Right ventricle myocardium superior (tissue), 1 donor: Measurements from ENCODE around the gene IRAK2. TPM values are rescaled to one million over a fixed set of nuclear protein-coding genes. Genes with fewer than 3 reads are reported as not detected.
"Not testable (repeated sequence)": the region's sequence is repeated elsewhere in the genome, so short reads cannot be mapped to it uniquely, and the experiment has no call there.

Source experiments
- ATAC-seq: fragments of 200-7000 bp; cut with Tn5 transposase; one replicate; pipeline ENCODE4 v1.9.1; 2020; ENCODE audit warnings: mild to moderate bottlenecking; ENCODE audit not compliant: poor library complexity
- DNase-seq: peaks from one replicate; pipeline ENCODE4 v3.0.0-alpha.2; 2020
- intact Hi-C: fragments of 100-400 bp; cut with DNase I; formaldehyde crosslinking; loops from one replicate; pipeline ENCODE4 v1.11.2; 2022
- long read RNA-seq: library from polyadenylated mRNA; unstranded; transcript quantifications from one replicate; pipeline ENCODE4 v2.0.0, GENCODE V29; 2021
- total RNA-seq: library from RNA; stranded (reverse); fragmentation: NEBNext Ultra II Directional; extraction: Animal tissue kit (Norgen Biotek cat#: 25700); gene quantifications from one replicate; pipeline ENCODE4 v1.2.1, GENCODE V29; 2021
- donor health status: DM: no; HTN: yes; CAD: no; lungs with severe emphysema.

The IRAK2 gene, protein sequence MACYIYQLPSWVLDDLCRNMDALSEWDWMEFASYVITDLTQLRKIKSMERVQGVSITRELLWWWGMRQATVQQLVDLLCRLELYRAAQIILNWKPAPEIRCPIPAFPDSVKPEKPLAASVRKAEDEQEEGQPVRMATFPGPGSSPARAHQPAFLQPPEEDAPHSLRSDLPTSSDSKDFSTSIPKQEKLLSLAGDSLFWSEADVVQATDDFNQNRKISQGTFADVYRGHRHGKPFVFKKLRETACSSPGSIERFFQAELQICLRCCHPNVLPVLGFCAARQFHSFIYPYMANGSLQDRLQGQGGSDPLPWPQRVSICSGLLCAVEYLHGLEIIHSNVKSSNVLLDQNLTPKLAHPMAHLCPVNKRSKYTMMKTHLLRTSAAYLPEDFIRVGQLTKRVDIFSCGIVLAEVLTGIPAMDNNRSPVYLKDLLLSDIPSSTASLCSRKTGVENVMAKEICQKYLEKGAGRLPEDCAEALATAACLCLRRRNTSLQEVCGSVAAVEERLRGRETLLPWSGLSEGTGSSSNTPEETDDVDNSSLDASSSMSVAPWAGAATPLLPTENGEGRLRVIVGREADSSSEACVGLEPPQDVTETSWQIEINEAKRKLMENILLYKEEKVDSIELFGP
- total RNA-seq = 1.7 TPM
- long read RNA-seq, transcript IRAK2-201 (13 exons, 3,483 nt) = major isoform, 7 of 7 reads
- long read RNA-seq, partial matches to known transcripts = 0 of 7 reads
- long read RNA-seq, other reads (novel, unspliced or antisense) = 0 of 7 reads

DNA sequence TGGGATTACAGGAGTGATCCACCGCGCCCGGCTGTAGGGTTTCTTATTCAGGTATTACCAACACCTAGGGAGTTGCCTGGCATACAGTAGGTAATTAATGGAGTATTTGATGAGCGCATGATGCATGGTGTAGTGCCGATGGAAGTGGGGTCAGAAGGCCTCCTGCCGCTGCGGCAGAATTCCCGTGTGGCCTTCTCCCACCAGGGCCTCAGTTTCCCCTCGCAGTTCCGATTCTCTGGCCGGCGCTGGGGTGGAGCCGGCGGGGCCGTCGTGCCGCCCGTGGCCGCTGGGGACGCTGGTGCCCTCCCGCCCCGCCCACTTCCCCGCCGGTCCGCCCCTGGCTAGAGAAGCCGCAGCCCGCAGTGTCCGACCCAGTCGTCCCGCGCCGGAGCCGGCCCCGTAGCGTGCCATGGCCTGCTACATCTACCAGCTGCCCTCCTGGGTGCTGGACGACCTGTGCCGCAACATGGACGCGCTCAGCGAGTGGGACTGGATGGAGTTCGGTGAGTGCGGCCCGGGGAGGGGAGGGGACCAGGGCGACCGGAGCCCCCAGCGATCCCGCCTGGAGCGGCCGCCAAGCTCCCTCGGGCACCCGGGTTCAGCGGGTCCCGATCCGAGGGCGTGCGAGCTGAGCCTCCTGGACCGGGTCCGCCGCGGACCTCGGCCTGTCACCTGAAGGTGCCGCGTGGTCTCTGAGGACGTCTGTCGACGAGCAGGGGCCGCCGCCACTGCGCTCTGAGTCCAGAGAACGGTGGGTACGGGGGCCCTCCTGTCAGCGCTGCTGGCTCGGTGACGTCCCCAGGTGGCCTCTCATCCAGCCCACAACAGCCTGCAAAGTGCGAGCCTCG lies at the start of gene IRAK2:
IRAK2 (plus strand) TSS at position 374 of the 848 bp plus-strand sequence; CDS start at position 410, 36 bp downstream.
- intact Hi-C loops = loop anchor here (2.0 kb wide), 1 partner anchor 60 kb away; no protein-coding TSS in a partner anchor
- ATAC-seq (peak; percentile 98), DNase-seq (peak; percentile 87)

DNA sequence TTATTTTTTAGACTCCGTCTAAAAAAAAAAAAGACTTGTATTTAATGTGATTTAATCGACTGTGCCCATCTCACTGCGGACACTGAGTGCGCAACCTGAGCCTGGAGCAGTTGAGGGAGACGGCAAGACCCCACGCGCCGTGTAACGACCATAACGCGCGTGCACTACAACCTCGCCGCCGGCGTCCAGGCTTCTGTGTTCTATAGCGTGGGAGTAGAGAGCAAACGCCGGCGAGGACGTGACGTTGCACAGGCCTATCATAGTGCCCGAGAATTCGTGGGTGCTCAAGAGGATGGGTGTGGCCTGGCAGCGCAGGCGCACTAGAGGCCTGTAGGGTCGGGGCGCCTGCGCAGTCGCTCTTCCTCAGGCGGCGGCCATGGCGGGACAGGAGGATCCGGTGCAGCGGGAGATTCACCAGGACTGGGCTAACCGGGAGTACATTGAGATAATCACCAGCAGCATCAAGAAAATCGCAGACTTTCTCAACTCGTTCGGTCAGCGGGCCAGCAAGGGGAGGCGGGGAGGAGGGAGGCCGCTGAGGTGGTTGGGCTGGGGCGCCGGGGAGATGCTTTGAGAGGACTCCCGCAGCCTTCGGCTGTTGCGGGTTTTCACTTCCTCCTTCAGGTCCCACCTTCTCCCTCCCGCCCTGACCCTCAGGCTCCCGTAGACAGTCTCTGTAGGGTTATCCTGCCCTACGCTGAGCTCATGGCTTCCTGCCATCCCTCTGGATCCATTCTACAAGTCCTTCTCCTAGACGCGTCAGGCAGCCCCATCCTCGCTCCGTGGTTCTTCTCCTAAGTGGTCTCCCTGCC lies 49.2 kb upstream of the IRAK2 start, which contains the start of gene BRK1:
BRK1 (plus strand) TSS at position 350 of the 812 bp plus-strand sequence; CDS start at position 377, 27 bp downstream.
- DNase-seq (peak; percentile 98), ATAC-seq (peak; percentile 100)
- intact Hi-C loops = no loop called here

DNA sequence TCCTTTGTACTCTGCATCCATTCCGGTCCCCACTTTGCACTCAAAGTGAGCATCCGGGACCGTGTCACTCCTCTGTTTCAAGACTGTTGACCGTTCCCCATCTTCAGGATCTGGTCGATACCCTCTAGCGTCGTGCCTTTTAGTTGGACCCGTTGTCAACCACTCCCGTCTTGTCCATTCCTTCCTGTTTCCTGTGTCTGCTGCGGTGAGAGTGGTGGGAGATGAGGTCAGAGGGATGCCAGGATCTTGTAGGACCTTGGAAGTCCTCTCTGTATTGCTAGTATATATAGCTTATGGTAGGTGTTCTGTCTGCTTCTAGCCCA lies 48.6 kb upstream of the IRAK2 start:
- ATAC-seq (no peak), DNase-seq (no peak)
- intact Hi-C loops = no loop called here

DNA sequence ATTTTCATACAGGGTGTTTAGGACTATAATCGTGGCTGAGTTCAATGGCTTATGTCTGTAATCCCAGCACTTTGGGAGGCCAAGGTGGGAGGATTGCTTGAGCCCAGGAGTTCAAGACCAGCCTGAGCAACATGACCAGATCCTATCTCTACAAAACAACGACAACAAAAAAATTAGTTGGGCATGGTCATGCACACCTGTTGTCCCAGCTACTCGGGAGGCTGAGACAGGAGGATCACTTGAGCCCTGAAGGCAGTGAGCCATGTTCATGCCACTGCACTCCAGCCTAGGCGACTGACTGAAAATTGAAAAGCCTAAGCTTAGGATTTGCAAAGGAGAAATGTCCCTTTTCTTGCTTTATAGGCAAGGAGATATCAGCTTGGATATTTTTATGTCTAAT lies 47.8 kb upstream of the IRAK2 start:
- intact Hi-C loops = no loop called here
- DNase-seq (no peak), ATAC-seq (no peak)

DNA sequence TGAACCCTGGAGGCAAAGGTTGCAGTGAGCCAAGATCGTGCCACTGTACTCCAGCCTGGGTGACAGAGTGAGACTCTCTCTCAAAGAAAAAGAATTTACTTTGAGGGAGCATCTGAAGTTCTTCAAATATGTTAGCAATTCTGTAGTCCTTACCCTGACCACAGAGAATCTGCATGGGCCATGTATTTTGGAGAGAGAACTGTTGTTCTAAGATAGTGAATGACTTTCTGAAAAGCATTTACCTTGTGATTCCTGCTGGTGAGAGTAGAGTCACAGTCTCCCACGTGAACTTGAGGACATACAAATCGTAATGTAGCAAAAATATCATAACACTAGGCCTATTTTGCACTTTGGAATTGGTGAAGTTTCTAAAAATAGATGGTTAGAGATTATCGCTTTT lies 45.3 kb upstream of the IRAK2 start:
- DNase-seq = no peak
- intact Hi-C loops = no loop called here
- ATAC-seq = no peak

DNA sequence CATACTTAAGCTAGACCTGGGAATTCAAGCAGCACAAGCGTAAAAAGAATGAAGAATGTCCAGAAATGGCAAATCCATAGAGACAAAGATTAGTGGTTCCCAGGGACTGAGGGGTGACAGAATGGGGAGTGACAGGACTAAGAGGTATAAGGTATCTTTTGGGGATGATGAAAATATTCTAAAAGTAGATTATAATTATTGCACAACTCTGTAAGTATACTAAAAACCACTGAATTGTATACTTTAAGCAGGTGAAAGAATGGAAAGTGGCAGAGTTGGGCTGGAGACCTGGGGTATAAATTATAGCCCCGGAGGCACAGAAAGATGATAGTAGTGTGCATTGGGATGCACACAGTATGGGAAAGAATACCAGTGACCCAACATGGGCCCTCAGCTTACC lies 43.7 kb upstream of the IRAK2 start:
- DNase-seq = no peak
- ATAC-seq = no peak
- intact Hi-C loops = no loop called here

DNA sequence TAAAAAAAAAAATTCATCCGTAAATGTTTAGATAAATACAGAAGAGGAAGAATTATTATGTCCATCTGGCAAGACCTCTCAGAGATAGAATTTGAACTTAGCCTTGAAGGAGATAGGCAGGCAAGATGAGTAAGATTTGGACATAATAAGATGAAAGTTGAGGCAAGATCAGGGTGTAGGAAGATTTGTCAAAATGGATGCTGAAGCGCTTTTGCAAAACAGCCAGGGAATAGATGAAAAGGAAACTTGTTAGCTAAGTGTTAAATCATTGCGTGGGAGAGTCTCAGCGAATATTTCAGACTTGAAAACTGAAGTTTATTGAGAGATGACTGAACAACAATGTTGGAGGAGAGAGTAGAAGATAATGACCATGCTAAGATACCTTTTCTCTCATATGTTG lies 42.0 kb upstream of the IRAK2 start:
- no peak for ATAC-seq
- intact Hi-C loops = no loop called here
- DNase-seq = no peak

DNA sequence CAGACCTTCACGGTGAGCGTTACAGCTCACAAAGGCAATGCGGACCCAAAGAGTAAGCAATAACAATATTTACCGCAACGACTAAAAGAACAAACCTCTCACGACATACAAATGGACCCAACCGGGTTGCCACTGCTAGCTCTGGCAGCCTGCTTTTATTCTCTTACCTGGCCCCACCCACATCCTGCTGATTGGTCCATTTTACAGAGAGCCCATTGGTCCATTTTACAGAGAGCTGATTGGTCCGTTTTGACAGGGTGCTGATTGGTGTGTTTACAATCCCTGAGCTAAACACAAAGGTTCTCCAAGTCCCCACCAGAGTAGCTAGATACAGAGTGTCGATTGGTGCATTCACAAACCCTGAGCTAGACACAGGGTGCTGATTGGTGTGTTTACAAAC lies 28.8 kb upstream of the IRAK2 start:
- DNase-seq, ATAC-seq, intact Hi-C loops: not testable (repeated sequence)

DNA sequence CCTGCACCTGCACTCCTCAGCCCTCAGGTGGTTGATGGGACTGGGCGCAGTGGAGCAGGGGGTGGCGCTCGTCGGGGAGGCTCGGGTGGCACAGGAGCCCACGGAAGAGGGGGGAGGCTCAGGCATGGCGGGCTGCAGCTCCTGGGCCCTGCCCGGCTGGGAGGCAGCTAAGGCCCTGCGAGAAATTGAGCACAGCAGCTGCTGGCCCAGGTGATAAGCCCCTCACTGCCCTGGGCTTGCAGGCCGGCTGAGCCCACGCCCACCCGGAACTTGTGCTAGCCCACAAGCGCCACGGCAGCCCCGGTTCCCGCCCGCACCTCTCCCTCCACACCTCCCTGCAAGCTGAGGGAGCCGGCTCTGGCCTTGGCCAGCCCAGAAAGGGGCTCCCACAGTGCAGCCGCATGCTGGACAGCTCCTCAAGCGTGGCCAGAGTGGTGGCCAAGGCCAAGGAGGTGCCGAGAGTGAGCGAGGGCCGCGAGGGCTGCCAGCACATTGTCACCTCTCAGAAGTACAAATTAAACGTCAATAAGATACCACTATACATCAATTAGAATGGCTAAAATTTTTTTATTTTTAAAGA lies 28.2 kb upstream of the IRAK2 start:
- intact Hi-C loops = no loop called here
- no peak for ATAC-seq
- no peak for DNase-seq

DNA sequence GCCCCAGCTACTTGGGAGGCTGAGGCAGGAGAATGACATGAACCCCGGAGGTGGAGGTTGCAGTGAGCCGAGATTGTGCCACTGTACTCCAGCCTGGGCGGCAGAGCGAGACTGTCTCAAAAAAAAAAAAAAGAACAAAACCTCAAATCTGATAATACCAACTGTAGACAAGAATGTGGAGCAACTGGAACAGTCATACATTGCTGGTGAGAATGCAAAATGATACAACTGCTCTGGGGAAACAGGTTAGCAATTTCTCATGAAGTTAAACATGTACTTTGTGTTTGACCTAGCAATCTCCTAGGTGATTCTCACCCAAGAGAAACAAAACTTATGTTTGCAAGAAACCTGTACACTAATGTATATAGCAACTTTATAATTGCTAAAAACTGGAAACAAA lies 27.5 kb upstream of the IRAK2 start:
- DNase-seq = no peak
- intact Hi-C loops = no loop called here
- no peak for ATAC-seq

DNA sequence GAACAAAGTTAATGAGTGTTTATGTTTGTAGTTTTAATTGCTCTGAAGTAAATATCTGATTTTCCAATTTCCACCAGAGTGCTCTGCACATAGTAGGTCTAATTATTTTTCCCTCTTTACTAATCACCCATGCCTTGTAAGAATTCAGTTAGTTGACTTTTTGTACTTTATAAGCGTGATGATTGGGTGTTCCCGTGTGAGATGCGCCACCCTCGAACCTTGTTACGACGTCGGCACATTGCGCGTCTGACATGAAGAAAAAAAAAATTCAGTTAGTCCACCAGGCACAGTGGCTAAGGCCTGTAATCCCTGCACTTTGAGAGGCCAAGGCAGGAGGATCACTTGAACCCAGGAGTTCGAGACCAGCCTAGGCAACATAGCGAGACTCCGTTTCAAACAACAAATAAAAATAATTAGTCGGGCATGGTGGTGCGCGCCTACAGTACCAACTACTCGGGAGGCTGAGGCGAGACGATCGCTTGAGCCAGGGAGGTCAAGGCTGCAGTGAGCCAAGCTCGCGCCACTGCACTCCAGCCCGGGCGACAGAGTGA lies 23.6 kb upstream of the IRAK2 start:
- intact Hi-C loops = no loop called here
- no peak for ATAC-seq
- no peak for DNase-seq

DNA sequence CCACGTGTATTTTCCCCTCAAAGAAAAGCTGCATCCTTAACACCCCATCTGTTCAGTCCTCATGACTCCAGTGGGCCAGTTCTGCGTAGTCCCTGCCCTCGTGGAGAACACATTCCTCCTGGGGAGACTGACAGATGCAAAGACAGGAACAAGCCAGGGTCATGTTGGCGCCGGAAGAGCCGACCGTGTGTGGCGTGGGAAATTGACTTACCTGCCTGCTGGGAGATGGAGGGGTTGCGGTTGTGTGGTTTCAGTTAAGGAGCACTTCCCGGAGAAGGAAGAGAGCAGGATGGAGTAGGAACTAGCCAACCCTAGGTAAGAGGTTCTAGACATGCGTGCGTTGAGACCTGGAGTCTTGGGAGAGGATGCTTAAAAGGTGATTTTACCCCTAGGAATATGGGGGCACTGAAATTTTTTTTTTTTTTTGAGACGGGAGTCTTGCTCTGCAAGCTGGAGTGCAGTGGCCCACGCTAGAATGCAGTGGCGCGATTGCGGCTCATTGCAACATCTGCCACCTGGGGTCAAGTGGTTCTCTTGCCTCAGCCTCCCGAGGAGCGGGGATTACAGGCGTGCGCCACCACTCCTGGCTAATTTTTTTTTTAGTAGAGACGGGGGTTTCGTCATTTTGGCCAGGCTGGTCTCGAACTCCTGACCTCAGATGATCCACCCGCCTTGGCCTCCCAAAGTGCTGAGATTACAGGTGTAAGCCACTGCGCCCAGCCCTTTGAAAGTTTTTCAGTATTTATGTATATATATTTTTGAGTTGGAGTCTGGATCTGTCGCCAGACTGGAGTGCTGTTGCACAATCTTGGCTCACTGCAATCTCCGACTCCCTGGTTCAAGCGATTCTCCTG lies 21.8 kb upstream of the IRAK2 start:
- DNase-seq = no peak
- intact Hi-C loops = no loop called here
- no peak for ATAC-seq

DNA sequence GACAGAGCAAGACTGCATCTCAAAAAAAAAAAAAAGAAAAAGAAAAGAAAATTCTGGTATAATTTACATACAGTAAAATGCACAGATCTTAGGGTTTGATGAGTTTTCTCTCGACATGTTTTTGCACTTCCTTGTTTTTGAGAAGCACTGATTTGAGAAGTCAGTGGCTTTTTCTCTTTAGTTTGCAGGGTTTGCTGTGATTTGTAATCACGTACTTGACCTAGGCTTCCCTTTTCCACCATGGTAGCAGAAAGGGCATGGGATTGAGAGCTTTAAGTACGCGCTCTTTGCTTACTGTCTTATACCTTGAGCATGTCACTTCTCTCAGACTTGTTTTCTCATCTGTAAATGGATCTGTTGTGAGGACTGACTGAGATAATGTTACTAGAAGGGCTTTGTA lies 19.0 kb upstream of the IRAK2 start:
- intact Hi-C loops = no loop called here
- DNase-seq (no peak), ATAC-seq (no peak)

DNA sequence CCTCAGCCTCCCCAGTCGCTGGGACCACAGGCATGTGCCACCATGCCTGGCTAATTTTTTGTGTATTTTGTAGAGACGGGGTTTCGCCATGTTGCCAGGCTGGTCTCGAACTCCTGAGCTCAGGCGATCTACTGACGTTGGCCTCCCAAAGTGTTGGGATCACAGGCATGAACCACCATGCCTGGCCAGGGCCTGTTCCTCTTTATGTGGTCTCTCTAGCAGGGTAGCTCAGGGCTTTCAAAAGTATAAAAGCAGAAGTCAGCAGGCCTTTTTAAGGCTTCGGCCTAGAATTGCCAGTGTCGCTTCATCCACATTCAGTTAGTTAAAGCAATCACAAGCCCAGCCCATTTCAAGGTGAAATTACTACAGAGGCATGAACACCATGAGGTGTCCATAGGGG lies 15.5 kb upstream of the IRAK2 start:
- DNase-seq = no peak
- intact Hi-C loops = no loop called here
- no peak for ATAC-seq

DNA sequence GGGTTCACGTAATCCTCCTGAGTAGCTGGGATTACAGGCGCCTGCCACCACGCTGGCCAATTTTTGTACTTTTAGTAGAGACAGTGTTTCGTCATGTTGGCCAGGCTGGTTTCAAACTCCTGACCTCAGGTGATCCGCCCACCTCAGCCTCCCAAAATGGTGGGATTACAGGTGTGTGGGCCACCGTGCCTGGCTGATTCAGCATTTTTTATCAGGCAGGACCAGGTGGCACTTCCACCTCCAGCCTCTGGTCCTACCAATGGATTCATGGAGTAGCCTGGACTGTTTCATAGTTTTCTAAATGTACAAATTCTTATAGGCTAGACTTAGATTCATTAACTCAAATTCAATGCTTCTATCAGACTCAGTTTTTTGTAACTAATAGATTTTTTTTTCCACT lies 13.7 kb upstream of the IRAK2 start:
- intact Hi-C loops = no loop called here
- DNase-seq (no peak), ATAC-seq (no peak)

DNA sequence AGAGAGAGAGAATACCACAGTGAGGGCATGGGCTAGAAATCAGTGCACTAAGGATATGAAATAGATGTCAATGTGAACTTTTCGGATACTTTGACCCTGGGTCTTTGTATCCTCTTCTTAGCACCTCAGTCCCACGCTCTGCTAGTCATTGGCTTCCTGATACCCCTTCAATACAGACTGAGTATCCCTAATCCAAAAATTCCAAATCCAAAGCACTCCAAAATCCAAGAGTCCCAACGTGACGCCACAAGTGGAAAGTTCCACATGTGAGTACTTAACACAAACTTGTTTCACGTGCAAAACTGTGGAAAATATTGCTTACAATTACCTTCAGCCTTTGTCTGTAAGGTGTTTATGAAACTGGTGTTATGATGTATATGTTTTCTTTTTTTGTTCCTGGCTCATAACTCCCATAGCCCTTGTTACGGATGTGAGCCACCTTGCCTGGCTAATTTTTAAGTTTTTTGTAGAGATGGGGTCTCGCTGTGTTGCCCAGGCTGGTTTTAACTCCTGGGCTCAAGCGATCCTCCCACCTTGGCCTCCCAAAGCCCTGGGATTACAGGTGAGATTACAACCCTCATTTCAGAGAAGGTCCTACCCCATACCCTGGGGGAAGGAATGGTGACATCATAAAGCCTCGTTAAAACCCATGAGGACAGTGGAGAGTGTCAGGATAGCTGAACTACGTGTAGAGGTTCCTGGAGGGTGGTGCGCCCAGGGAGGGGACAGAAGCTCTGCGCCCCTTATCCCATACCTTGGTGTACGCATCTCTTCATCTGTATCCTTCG lies 10.2 kb upstream of the IRAK2 start:
- DNase-seq (no peak), ATAC-seq (no peak)
- intact Hi-C loops = no loop called here
